Activated CD4-positive, alpha-beta T cell treated with anti-CD3 and anti-CD28 coated beads for 4 hours (primary cell): ENCODE measurements around the gene KLK15.
"Not testable (repeated sequence)": the region's sequence is repeated elsewhere in the genome, so short reads cannot be mapped to it uniquely, and the experiment has no call there.

Experiments used
- DNase-seq, 2 donors: peaks; one replicate each; pipeline ENCODE4 v3.0.0-alpha.2; 2020

The KLK15 gene

GRCh38 chr19:50820086-50820485 lies 13.3 kb downstream of the KLK15 start:
- DNase-seq = no peak

DNA sequence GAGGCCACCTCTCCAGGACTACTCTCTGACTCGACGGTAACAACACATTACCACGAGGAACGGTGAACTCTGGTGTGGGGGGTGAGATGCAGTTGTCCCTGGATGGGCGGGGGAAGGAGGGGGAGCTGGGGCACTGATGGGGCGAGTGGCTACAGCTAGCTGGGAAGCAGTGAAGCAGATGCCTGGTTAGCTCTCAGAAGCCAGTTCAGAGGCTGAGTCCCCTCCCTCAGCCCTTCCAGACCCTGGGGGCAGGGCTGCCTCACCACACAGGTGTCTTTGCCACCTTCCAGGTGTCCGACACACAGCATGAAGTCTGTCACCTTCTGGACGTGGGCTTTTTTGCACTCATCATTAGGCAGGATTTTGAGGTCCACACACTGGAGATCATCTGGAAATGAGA lies 13.7 kb downstream of the KLK15 start:
- DNase-seq = no peak

DNA sequence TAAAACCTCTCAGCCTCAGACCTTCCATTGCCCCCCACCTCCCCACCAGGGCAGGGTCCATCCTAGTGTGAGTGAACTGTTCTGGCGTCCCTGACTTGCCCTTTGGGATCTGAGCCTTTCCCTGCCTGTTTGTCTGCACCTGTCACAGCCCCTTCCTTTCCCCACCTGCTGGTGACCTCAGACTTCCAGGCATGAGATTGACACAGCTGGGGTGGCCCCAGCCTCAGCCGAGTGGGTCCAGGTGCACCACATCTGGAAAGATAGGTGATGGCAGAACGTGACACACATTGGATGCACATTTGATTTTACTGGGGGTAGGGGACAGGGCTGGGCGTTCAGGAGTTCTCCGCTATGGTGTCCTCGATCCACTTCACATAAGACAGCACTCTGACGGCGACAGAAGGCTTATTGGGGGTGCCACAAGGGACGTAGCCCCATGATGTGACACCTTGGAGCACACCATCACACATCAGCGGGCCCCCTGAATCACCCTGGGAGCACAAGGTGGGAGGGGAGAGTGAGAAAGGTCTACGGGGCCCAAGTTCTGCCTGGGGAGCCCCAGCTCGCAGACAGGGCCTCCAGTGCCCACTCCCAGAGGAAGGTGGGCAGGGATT lies 14.4 kb downstream of the KLK15 start:
- DNase-seq = no peak

DNA sequence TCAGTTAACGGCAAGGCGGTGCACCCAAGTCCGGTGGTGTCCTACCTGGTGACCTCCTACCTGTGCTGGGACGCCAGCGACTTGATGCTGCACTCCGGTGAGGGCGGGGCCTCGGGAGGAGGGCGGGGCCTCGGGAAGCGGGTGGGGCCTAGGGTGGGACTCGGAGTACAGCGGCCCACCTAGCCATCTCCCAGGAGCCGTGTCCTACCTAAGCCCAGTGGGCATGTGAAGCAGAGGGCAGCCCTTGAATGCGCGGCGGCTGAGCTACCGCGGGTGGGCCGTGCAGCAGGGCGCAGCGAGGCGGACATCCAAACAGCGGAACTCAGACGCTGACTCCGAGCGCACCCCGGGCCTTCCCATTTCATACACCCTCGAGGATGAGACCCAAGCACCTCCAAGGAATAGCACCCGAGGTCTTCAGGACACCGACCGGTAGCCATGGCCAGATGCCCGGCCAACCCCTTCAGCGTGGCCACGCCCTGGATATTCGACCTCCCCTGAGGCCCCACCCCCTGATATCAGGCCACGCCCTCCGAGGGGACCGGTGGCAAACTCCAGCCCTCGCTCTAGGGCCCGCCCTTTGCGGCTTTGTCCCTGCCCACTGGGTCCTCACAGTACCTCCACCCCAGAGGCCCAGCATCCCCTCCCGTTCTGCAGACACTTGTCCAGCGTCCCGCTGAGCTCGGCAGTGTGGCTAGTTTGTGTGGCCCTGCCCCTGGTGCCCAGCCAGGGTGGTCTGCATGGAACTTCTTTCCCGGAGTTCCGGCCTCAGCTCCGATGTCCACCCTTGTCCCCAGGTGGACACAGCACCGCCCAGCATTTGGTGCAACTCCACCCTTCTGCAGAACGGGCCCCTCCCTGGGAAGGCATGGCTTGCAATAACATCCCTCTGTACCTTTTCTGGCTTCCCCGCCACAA lies 15.2 kb downstream of the KLK15 start:
- DNase-seq = no peak

GRCh38 chr19:50815439-50815838 lies 17.9 kb downstream of the KLK15 start:
- DNase-seq = no peak

GRCh38 chr19:50814883-50815282 lies 18.5 kb downstream of the KLK15 start:
- no peak for DNase-seq

DNA sequence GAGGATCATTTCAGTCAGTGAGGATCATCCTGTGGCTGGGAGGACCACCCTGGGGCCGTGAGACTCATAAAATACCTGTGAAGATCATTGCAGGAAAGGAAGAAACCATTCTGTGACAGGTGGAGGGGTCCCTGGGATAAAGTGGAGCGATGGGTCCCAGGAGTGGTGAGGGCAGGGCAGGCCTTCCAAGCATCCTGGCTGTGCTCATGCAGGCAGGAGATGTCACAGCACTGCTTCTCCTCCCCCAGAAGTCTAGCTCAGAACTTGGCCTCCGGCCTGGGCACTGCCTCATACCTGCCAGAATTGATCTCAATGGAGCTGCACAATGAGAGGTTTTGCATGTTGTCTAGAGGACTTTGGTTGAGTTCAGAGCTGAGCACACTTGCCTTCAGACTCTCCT lies 20.9 kb downstream of the KLK15 start:
- DNase-seq = no peak

DNA sequence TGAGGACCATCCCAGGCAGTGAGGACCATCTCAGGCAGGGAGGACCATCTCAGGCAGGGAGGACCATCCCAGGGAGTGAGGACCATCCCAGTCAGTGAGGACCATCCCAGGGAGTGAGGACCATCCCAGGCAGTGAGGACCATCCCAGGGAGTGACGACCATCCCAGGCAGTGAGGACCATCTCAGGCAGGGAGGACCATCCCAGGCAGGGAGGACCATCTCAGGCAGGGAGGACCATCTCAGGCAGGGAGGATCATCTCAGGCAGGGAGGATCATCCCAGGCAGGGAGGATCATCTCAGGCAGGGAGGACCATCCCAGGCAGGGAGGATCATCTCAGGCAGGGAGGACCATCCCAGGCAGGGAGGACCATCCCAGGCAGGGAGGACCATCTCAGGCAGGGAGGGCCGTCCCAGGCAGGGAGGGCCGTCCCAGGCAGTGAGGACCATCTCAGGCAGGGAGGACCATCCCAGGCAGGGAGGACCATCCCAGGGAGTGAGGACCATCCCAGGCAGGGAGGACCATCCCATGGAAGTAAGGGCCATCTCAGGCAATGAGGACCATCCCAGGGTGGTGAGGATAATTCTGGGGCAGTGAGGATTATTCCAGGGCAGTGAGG lies 21.6 kb downstream of the KLK15 start:
- not testable (repeated sequence) for DNase-seq

- DNase-seq = no peak
These were observed 24.5 kb downstream of the KLK15 start for GRCh38 chr19:50808856-50809255.

DNA sequence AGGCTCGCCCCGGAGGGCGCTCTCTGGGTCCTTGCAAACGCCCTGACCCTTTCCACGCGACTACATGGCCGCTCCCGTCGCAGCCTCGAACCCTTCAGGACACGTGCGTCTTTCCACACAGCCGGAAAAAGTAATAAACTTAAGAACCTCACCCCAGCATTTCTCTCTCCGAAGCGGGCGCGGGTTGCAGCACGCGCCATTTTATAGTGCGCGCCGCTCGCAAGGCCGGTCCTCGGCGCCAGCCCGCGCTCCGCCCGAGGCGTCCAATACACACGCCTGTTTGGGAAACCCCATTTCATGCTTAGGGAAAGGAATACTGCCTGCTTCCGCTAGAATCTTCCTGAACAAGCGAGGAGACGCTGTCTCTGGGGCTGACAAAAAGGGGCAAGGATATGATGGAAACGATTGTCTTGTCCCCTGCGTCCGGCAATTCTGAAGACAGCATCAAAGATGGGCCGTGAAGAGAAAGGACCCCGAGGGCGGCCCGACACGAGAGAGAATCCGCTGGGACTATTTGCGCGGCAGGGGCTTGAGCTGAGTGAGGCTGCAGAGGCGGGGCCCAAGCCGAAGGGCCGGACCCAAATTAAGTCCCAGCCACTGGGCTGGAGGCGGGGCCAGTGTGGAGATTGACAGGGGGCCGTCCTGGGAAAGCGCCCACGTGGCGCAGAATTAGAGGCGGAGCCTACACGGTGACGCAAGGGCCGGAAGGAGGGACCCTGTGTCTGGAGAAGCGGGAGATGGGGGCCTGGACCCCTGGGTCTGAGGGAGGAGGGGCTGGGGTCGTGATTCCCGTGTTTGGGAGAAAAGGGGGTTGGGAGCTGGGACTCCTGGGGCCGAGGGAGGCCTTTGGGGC lies 28.7 kb downstream of the KLK15 start:
- DNase-seq = peak; percentile 98 to 99

- peak in 1 of 2 donors; percentile 45 for DNase-seq
These were observed 29.5 kb downstream of the KLK15 start for GRCh38 chr19:50803633-50804419.

- DNase-seq = no peak
These were observed 32.3 kb downstream of the KLK15 start for GRCh38 chr19:50801107-50801506.

GRCh38 chr19:50799547-50799851 lies 33.9 kb downstream of the KLK15 start:
- no peak for DNase-seq

GRCh38 chr19:50798659-50799546 lies 34.5 kb downstream of the KLK15 start:
- DNase-seq = no peak

GRCh38 chr19:50797781-50798658 lies 35.4 kb downstream of the KLK15 start:
- no peak for DNase-seq

- no peak for DNase-seq
These were observed 36.0 kb downstream of the KLK15 start for GRCh38 chr19:50797429-50797780.

DNA sequence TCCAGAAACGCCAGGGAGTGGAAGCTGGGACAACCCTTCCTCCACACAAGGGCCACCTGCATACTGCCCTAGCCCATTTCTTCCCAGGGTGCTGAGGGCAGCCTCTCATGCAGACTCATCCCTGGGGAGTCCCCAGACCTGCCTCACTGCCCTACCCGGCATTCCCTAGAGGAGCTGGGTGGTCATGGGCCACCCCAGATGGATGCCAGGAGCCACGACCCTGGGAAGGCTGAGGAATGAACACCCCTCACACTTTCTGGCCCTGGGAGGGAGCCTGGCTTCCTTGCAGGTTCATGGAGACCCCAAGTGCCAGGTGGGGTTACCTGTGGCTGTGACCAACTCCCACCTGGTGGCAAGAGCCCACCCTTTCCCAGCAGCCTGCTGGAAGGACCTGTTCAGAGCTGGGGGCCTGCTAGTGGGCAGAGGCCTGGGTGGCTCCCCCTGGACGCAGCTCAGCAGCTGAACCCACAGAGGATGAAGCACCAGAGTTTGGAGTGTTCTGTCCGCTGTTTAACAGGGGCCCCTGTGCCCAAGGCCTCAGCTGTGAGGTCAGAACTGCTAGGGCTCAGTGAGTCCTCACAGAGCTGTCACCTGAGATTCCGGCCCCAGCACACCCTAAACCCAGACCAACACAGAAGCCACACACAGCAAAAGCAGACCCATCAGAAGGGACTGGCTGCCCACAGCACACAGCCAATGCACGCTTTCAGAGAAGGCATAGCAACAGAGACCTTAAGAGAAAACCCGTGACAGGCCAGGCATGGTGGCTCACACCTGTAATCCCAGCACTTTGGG lies 36.5 kb downstream of the KLK15 start:
- no peak for DNase-seq

DNA sequence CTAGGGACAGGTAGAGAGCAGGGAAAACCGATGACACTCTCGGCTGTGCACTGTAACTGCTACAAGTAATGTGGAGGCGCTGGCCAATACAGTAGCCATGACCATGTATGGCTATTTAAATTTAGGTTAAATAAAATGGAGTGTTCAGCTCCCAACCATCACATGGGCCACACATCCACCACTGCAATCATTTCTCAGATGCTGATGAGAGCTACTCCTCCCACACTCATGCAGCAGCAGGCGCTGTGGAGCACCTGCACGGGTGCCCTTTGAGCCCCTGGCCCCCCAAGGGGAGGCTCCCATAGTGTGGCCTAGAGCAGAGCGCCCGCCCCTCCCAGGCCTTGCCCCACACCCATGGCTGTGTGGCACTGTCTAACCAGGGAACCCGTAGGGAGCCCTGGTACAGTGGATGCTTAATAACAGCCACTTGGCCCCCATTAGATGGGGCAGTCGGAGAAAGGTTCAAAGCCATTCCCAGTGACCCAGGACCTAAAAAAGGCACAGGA lies 37.2 kb downstream of the KLK15 start:
- DNase-seq = no peak

DNA sequence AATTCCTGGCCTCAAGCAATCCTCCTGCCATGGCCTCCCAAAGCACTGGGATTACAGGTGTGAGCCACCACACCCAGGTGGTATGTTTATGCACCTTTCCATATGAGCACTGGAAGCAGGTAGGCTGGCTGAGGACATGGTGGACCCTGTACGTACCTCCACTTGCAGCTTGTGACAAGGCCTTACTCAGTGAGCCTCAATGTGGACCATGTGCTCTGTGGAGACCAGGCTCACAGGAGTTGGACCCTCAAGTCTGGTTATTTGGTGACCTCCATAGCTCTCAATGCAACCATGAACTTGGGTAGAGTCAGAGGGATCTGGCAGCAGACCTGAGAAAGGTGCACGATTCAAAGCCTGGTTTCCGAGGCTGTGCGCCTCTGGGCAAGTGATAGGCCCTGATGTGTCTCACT lies 37.7 kb downstream of the KLK15 start:
- DNase-seq = no peak
